Stomach (tissue), 4 donors: Measurements from ENCODE around the gene BCAS3.

Experiments
- CTCF ChIP-seq, 7 experiments: fragments of 450-650 bp in 4 of 7; fragments of 200-600 bp in 3 of 7; sonication (generic) in 3 of 7; IDR thresholded peaks; one replicate each; pipeline ENCODE4 v1.5.1; 2016 to 2019; ENCODE audit warnings: antibody characterized with exemption in 7 of 7, control low read depth in 2 of 7, mild to moderate bottlenecking in 1 of 7
- POLR2A ChIP-seq, 4 donors: fragments of 450-650 bp; IDR thresholded peaks; one replicate each; pipeline ENCODE4 v1.6.1; 2016; ENCODE audit warnings: antibody characterized with exemption in 4 of 4, control low read depth in 2 of 4, mild to moderate bottlenecking in 1 of 4, moderate library complexity in 1 of 4
- POLR2AphosphoS5 ChIP-seq, 3 donors: sonication (generic); formaldehyde crosslinking; IDR thresholded peaks; one replicate each; pipeline ENCODE4 v1.6.1; 2016; ENCODE audit warnings: antibody characterized with exemption in 3 of 3

GRCh38 chr17:61309362-61310256 lies 632.0 kb downstream of the BCAS3 start:
- no peak for TF ChIP-seq CTCF (IDR thresholded peaks at IDR 0.05)
- no peak for TF ChIP-seq POLR2AphosphoS5 (IDR thresholded peaks at IDR 0.05)
- TF ChIP-seq POLR2A (IDR thresholded peaks at IDR 0.05): no peak
